HCT116 (cell line): Measurements from ENCODE around the gene WNT3A. TPM values are rescaled to one million over a fixed set of nuclear protein-coding genes. Genes with fewer than 3 reads are reported as not detected.

Source experiments
- ATAC-seq: fragments of 200-7000 bp; cut with Tn5 transposase; 2 replicates; pipeline ENCODE4 v1.9.1; 2020; ENCODE audit warnings: mild to moderate bottlenecking, moderate library complexity
- BruUV-seq: library from RNA; stranded (reverse); fragments of 400-500 nt; replicated peaks from 2 replicates; lab custom pipeline; 2021; lab: Mats Ljungman, UMichigan
- CTCF ChIA-PET: fragments of 300-600 bp; sonication (Branson Sonifier 250); formaldehyde crosslinking; loops from one replicate; lab custom pipeline; 2021; ENCODE audit warnings: antibody characterized with exemption; lab: Charles Lee
- POLR2A ChIA-PET: fragments of 300-600, 350-600 bp; sonication (Branson Sonifier 250); formaldehyde crosslinking; loops from one replicate; lab custom pipeline; 2021; ENCODE audit warnings: antibody characterized with exemption; lab: Charles Lee
- RAD21 ChIA-PET, 2 experiments: fragments of 300-600 bp; sonication (Branson Sonifier 250); formaldehyde crosslinking; loops; one replicate each; lab custom pipeline; 2023; ENCODE audit warnings: low total read pairs in 2 of 2; ENCODE audit not compliant: uncharacterized antibody in 2 of 2, unreplicated experiment in 2 of 2, low non-redundant PET in 1 of 2; lab: Charles Lee
- DNase-seq: peaks from one replicate; pipeline ENCODE4 v3.0.0-alpha.2; 2010; ENCODE audit warnings: low read depth, low spot score
- H2AFZ ChIP-seq: fragments of 200-600 bp; shearing (Covaris generic), sonication (generic); 2 replicates; pipeline ENCODE4 v1.6.1; 2017; ENCODE audit warnings: low read depth, mixed run types, mixed read lengths, antibody characterized with exemption, low read length; ENCODE audit not compliant: poor library complexity, severe bottlenecking
- H3K27ac ChIP-seq: 2 replicates; pipeline ENCODE4 v1.5.1; 2012; ENCODE audit warnings: low read depth, low read length
- H3K27me3 ChIP-seq: fragments of 200-600 bp; sonication (generic); 2 replicates; pipeline ENCODE4 v1.6.1; 2016; ENCODE audit warnings: mixed run types, low read length, mixed read lengths; ENCODE audit not compliant: insufficient read depth
- H3K36me3 ChIP-seq, 2 experiments: fragments of 200-500 bp in 1 of 2; fragments of 200-600 bp in 1 of 2; sonication (Bioruptor generic) in 1 of 2; sonication (generic) in 1 of 2; 2 replicates each; pipeline versions ENCODE4 v1.5.1 to v1.6.1; 2014 to 2016; ENCODE audit warnings: low read length in 2 of 2, inconsistent platforms in 1 of 2, mixed read lengths in 1 of 2, mixed run types in 1 of 2; ENCODE audit not compliant: insufficient read depth in 2 of 2, control insufficient read depth in 1 of 2
- H3K4me1 ChIP-seq, 2 experiments: fragments of 200-600 bp in 1 of 2; sonication (generic) in 1 of 2; 2 replicates each; pipeline versions ENCODE4 v1.5.1 to v1.6.1; 2012 to 2017; ENCODE audit warnings: low read length in 2 of 2, inconsistent platforms in 1 of 2, mild to moderate bottlenecking in 1 of 2, mixed read lengths in 1 of 2, mixed run types in 1 of 2, moderate library complexity in 1 of 2; ENCODE audit not compliant: insufficient read depth in 2 of 2, control insufficient read depth in 1 of 2
- H3K4me2 ChIP-seq: fragments of 200-600 bp; sonication (generic); 2 replicates; pipeline ENCODE4 v1.6.1; 2017; ENCODE audit warnings: mixed run types, low read length, mixed read lengths
- H3K4me3 ChIP-seq, 2 experiments: fragments of 200-600 bp in 1 of 2; sonication (generic) in 1 of 2; replicated peaks in 1 of 2; 2 replicates each; pipeline ENCODE4 v1.5.1; 2011 to 2016; ENCODE audit warnings: low read length in 2 of 2, control low read depth in 1 of 2, low read depth in 1 of 2, mild to moderate bottlenecking in 1 of 2, mixed read lengths in 1 of 2, mixed run types in 1 of 2
- H3K79me2 ChIP-seq: fragments of 200-600 bp; sonication (generic); 2 replicates; pipeline ENCODE4 v1.6.1; 2017; ENCODE audit warnings: mild to moderate bottlenecking, mixed run types, low read length, moderate library complexity, mixed read lengths; ENCODE audit not compliant: insufficient read depth
- H3K9ac ChIP-seq: fragments of 200-600 bp; sonication (generic); 2 replicates; pipeline ENCODE4 v1.6.1; 2016; ENCODE audit warnings: low read length, mixed read lengths
- H3K9me2 ChIP-seq: fragments of 200-600 bp; sonication (generic), shearing (Covaris generic); 2 replicates; pipeline ENCODE4 v1.6.1; 2017; ENCODE audit warnings: mixed run types, mild to moderate bottlenecking, moderate library complexity; ENCODE audit not compliant: insufficient read depth
- H3K9me3 ChIP-seq, 2 experiments: fragments of 200-500 bp in 1 of 2; fragments of 200-600 bp in 1 of 2; sonication (Bioruptor generic) in 1 of 2; sonication (generic) in 1 of 2; 2 replicates each; pipeline ENCODE4 v1.6.1; 2014 to 2017; ENCODE audit warnings: low read length in 2 of 2, mixed read lengths in 2 of 2, inconsistent platforms in 1 of 2, low read depth in 1 of 2, mild to moderate bottlenecking in 1 of 2, mixed run types in 1 of 2, moderate library complexity in 1 of 2; ENCODE audit not compliant: control insufficient read depth in 1 of 2, insufficient read depth in 1 of 2
- H4K20me1 ChIP-seq: fragments of 200-600 bp; sonication (generic), shearing (Covaris generic); 2 replicates; pipeline ENCODE4 v1.6.1; 2017; ENCODE audit warnings: mixed run types, mild to moderate bottlenecking, moderate library complexity; ENCODE audit not compliant: insufficient read depth
- FOSL1 ChIP-seq: IDR thresholded peaks from 2 replicates; pipeline ENCODE4 v1.6.1; 2012; ENCODE audit warnings: low read depth
- RAD21 ChIP-seq: IDR thresholded peaks from 2 replicates; pipeline ENCODE4 v1.6.1; 2012; ENCODE audit warnings: low read depth, mild to moderate bottlenecking
- SRF ChIP-seq: IDR thresholded peaks from 2 replicates; pipeline ENCODE4 v1.6.1; 2012; ENCODE audit warnings: low read depth
- intact Hi-C: fragments of 100-400 bp; cut with micrococcal nuclease; formaldehyde crosslinking; loops from 2 replicates; pipeline ENCODE4 v1.10.0; 2022
- total RNA-seq: library from RNA; stranded (reverse); gene quantifications from one replicate; pipeline ENCODE4 v1.2.1, GENCODE V29; 2021; ENCODE audit not compliant: unreplicated experiment
- TF ChIP-seq, protein P1 (sequence below): IDR thresholded peaks from 2 replicates; pipeline ENCODE4 v1.6.1; 2012; ENCODE audit warnings: low read depth
- TF ChIP-seq, protein P2 (sequence below): IDR thresholded peaks from 2 replicates; pipeline ENCODE4 v1.6.1; 2011; ENCODE audit warnings: mild to moderate bottlenecking, low read length, moderate library complexity; ENCODE audit not compliant: insufficient replicate concordance; ENCODE audit errors: extremely low read depth

Gene WNT3A
- total RNA-seq, 1 experiment from 2014 or later, result 3.7 TPM

DNA sequence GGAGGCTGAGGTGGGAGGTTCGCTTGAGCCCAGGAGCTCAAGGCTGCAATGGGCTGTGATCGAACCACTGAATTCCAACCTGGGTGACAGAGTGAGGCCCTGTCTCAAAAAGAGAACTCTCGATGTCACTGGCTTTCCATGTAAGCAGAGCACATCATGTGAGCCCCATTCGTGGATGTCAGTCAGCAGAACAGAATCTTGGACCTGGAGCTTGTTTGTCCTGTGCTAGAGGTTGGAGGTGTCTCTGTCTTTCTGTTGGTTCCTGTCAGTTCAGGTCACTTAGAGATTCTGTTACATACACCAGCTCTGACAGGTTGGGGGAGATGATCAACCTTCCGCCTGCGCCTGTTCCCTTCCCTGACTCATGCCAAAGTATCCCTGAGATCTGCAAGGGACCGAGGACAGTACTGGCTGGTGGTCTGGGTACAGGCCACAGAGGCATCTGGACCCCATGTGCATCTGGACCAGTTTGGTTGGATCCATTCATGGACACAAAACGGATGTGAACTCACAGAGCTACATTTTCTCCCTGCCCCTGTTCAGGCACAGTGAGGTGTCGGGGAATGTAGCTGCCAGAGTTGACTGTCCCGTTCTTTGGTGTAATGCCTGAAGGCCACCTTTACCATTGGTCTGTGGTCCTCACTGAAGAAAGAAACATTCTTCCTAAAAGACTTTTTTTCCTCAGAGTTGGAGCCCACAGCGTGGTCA, 85.7 kb downstream of the WNT3A start:
- Histone ChIP-seq H3K36me3 (peaks cover 3 to 69% of the 10 kb centered on the region in 2 experiments; a peak in 3 of 4 replicates), H3K9me3 (peaks cover 10 to 19% of the 10 kb centered on the region in 2 experiments; a peak in 2 of 4 replicates), H3K4me3 (no peak overlapping the region), H3K27me3 (no peaks in the 10 kb centered on the region), H2AFZ (no peak overlapping the region), H3K79me2 (peaks cover 100% of the 10 kb centered on the region), H4K20me1 (peaks cover 48% of the 10 kb centered on the region; the same call in 1 of the 2 replicates), H3K4me2 (no peak overlapping the region), H3K9ac (no peak overlapping the region), H3K9me2 (no peaks in the 10 kb centered on the region), H3K4me1 (peaks cover 3 to 6% of the 10 kb centered on the region in 2 experiments; a peak in 2 of 4 replicates), H3K27ac (no peak overlapping the region)
- DNase-seq, result no peak
- ChIA-PET CTCF (no interaction called here), RAD21 (no interaction called here), POLR2A (no interaction called here)
- no peak for ATAC-seq
- BruUV-seq, result no TSS peak
- TF ChIP-seq, protein P1, sequence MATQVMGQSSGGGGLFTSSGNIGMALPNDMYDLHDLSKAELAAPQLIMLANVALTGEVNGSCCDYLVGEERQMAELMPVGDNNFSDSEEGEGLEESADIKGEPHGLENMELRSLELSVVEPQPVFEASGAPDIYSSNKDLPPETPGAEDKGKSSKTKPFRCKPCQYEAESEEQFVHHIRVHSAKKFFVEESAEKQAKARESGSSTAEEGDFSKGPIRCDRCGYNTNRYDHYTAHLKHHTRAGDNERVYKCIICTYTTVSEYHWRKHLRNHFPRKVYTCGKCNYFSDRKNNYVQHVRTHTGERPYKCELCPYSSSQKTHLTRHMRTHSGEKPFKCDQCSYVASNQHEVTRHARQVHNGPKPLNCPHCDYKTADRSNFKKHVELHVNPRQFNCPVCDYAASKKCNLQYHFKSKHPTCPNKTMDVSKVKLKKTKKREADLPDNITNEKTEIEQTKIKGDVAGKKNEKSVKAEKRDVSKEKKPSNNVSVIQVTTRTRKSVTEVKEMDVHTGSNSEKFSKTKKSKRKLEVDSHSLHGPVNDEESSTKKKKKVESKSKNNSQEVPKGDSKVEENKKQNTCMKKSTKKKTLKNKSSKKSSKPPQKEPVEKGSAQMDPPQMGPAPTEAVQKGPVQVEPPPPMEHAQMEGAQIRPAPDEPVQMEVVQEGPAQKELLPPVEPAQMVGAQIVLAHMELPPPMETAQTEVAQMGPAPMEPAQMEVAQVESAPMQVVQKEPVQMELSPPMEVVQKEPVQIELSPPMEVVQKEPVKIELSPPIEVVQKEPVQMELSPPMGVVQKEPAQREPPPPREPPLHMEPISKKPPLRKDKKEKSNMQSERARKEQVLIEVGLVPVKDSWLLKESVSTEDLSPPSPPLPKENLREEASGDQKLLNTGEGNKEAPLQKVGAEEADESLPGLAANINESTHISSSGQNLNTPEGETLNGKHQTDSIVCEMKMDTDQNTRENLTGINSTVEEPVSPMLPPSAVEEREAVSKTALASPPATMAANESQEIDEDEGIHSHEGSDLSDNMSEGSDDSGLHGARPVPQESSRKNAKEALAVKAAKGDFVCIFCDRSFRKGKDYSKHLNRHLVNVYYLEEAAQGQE, result no peak
- no peak for TF ChIP-seq FOSL1
- TF ChIP-seq RAD21, result no peak
- no peak for TF ChIP-seq SRF
- TF ChIP-seq, protein P2, sequence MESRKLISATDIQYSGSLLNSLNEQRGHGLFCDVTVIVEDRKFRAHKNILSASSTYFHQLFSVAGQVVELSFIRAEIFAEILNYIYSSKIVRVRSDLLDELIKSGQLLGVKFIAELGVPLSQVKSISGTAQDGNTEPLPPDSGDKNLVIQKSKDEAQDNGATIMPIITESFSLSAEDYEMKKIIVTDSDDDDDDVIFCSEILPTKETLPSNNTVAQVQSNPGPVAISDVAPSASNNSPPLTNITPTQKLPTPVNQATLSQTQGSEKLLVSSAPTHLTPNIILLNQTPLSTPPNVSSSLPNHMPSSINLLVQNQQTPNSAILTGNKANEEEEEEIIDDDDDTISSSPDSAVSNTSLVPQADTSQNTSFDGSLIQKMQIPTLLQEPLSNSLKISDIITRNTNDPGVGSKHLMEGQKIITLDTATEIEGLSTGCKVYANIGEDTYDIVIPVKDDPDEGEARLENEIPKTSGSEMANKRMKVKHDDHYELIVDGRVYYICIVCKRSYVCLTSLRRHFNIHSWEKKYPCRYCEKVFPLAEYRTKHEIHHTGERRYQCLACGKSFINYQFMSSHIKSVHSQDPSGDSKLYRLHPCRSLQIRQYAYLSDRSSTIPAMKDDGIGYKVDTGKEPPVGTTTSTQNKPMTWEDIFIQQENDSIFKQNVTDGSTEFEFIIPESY, result no peak
- TF ChIP-seq, all 23 proteins: peak for 0
- intact Hi-C loops, result no loop called here
